Caco-2 (cell line): ENCODE data around the gene PTPRO. TPM values are rescaled to one million over a fixed set of nuclear protein-coding genes. Genes with fewer than 3 reads are reported as not detected.

Experiments used
- BruUV-seq: library from RNA; stranded (reverse); fragments of 400-500 nt; replicated peaks from 2 replicates; lab custom pipeline; 2021; lab: Mats Ljungman, UMichigan
- CTCF ChIA-PET: fragments of 300-600 bp; sonication (Branson Sonifier 250); formaldehyde crosslinking; loops from one replicate; lab custom pipeline; 2022; ENCODE audit warnings: antibody characterized with exemption; lab: Charles Lee
- POLR2A ChIA-PET: fragments of 300-600 bp; sonication (Branson Sonifier 250); formaldehyde crosslinking; loops from one replicate; lab custom pipeline; 2022; ENCODE audit warnings: antibody characterized with exemption; lab: Charles Lee
- DNase-seq, 2 experiments: peaks; one replicate each; pipeline versions ENCODE4 v3.0.0 to v3.0.0-alpha.2; 2020 to 2022
- H3K27me3 ChIP-seq: replicated peaks from 2 replicates; pipeline ENCODE4 v1.6.0; 2011; ENCODE audit warnings: low read length; ENCODE audit not compliant: control insufficient read depth, insufficient read depth
- H3K36me3 ChIP-seq: 2 replicates; pipeline ENCODE4 v1.5.1; 2011; ENCODE audit warnings: low read length; ENCODE audit not compliant: control insufficient read depth, insufficient read depth
- H3K4me1 ChIP-seq: fragments of 250-450 bp; sonication (Bioruptor Pico); 2 replicates; pipeline ENCODE4 v1.5.1; 2020; ENCODE audit warnings: mild to moderate bottlenecking
- H3K4me3 ChIP-seq: 2 replicates; pipeline ENCODE4 v1.5.1; 2011; ENCODE audit warnings: low read depth, mild to moderate bottlenecking, control low read depth, low read length
- H3K9me3 ChIP-seq: fragments of 250-450 bp; sonication (Bioruptor Pico); 2 replicates; pipeline ENCODE4 v1.5.1; 2020; ENCODE audit warnings: mild to moderate bottlenecking, moderate library complexity
- H3K27ac Mint-ChIP-seq: one replicate; pipeline ENCODE4 v1.8.0; 2022; ENCODE audit warnings: mixed read lengths; ENCODE audit not compliant: unreplicated experiment
- H3K27me3 Mint-ChIP-seq: one replicate; pipeline ENCODE4 v1.8.0; 2022; ENCODE audit warnings: mixed read lengths; ENCODE audit not compliant: insufficient read depth, unreplicated experiment
- H3K36me3 Mint-ChIP-seq: one replicate; pipeline ENCODE4 v1.8.0; 2022; ENCODE audit warnings: mild to moderate bottlenecking, mixed read lengths; ENCODE audit not compliant: insufficient read depth, unreplicated experiment
- H3K4me1 Mint-ChIP-seq: one replicate; pipeline ENCODE4 v1.8.0; 2022; ENCODE audit warnings: low read depth, mixed read lengths; ENCODE audit not compliant: unreplicated experiment
- H3K4me3 Mint-ChIP-seq: one replicate; pipeline ENCODE4 v1.8.0; 2022; ENCODE audit warnings: mild to moderate bottlenecking, moderate library complexity, mixed read lengths; ENCODE audit not compliant: unreplicated experiment
- H3K9me3 Mint-ChIP-seq: one replicate; pipeline ENCODE4 v1.8.0; 2022; ENCODE audit warnings: mixed read lengths; ENCODE audit not compliant: unreplicated experiment
- intact Hi-C: fragments of 100-400 bp; cut with micrococcal nuclease; formaldehyde crosslinking; loops from one replicate; pipeline ENCODE4 v1.10.0; 2022; ENCODE audit not compliant: unreplicated experiment
- total RNA-seq: library from RNA; stranded (reverse); gene quantifications from 2 replicates; pipeline ENCODE4 v1.2.3, GENCODE V29; 2022
- TF ChIP-seq, protein P1 (sequence below), 2 experiments: fragments of 200-600 bp in 1 of 2; IDR thresholded peaks; 1 replicate in 1 of 2; 2 replicates in 1 of 2; pipeline versions ENCODE4 v1.5.1 to v1.8.0; 2011 to 2022; ENCODE audit warnings: antibody characterized with exemption in 1 of 2, control low read depth in 1 of 2, inconsistent platforms in 1 of 2, low read depth in 1 of 2, low read length in 1 of 2, mild to moderate bottlenecking in 1 of 2, moderate library complexity in 1 of 2; ENCODE audit not compliant: insufficient read depth in 1 of 2, severe bottlenecking in 1 of 2, unreplicated experiment in 1 of 2

Gene PTPRO
- total RNA-seq, 1 experiment from 2014 or later, result not detected

DNA sequence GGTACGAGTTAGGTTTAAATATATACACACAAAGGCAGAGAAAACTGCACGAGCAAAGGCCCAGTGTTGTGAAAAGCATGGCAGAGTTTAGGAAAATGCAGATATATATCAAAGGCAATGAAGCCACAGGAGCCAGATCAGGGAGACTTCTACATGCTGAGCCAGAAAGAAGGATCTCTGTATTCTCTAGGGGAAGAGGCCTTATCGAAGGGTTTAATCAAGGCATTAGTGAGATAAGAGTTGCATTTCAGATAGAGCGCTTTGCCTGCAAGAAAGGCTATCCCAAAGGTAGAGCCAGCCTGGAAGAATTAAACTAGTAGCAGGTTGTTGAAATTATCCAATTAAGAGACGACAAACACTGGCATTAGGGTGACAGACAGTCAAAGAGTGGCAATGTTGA is 7.6 kb downstream of the PTPRO start:
- H3K27me3 Mint-ChIP-seq, result peaks cover 19% of the 10 kb centered on the region
- POLR2A ChIA-PET, result no interaction called here
- no peaks in the 10 kb centered on the region for H3K4me1 Mint-ChIP-seq
- intact Hi-C loops, result no loop called here
- Histone ChIP-seq H3K9me3 (no peaks in the 10 kb centered on the region), H3K4me3 (no peak overlapping the region), H3K36me3 (no peaks in the 10 kb centered on the region), H3K4me1 (no peaks in the 10 kb centered on the region), H3K27me3 (no peaks in the 10 kb centered on the region)
- BruUV-seq, result no TSS peak
- no peak overlapping the region for H3K4me3 Mint-ChIP-seq
- no peaks in the 10 kb centered on the region for H3K36me3 Mint-ChIP-seq
- no peak for DNase-seq
- no peaks in the 10 kb centered on the region for H3K9me3 Mint-ChIP-seq
- TF ChIP-seq, protein P1, sequence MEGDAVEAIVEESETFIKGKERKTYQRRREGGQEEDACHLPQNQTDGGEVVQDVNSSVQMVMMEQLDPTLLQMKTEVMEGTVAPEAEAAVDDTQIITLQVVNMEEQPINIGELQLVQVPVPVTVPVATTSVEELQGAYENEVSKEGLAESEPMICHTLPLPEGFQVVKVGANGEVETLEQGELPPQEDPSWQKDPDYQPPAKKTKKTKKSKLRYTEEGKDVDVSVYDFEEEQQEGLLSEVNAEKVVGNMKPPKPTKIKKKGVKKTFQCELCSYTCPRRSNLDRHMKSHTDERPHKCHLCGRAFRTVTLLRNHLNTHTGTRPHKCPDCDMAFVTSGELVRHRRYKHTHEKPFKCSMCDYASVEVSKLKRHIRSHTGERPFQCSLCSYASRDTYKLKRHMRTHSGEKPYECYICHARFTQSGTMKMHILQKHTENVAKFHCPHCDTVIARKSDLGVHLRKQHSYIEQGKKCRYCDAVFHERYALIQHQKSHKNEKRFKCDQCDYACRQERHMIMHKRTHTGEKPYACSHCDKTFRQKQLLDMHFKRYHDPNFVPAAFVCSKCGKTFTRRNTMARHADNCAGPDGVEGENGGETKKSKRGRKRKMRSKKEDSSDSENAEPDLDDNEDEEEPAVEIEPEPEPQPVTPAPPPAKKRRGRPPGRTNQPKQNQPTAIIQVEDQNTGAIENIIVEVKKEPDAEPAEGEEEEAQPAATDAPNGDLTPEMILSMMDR (IDR thresholded peaks at IDR 0.05; ENCODE audit: insufficient read depth in 1 of 2, low read depth in 1 of 2, low read length in 1 of 2, severe bottlenecking in 1 of 2, unreplicated experiment in 1 of 2), result no peak
- CTCF ChIA-PET, result no interaction called here
- H3K27ac Mint-ChIP-seq, result no peak overlapping the region

DNA sequence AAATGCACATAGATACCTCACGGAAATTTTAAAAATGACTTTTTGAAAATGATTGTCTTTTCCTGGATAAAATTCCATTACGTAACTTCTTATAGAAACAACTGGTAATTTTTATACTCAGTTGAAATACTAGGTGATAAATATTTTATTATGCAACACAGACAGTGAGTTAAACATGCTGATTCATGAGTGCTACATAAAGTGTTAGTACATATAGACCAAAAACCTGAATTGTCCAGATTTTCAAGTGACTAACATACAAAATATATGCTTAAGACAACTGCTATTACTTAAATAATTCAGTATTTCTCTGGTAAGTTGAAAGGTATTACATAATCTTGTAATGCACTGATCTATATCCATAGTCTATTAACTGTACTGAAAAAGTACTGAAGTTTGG is 11.9 kb downstream of the PTPRO start:
- no peak overlapping the region for H3K27ac Mint-ChIP-seq
- peaks cover 11% of the 10 kb centered on the region for H3K27me3 Mint-ChIP-seq
- no peaks in the 10 kb centered on the region for H3K36me3 ChIP-seq
- TF ChIP-seq, protein P1 (IDR thresholded peaks at IDR 0.05; ENCODE audit: insufficient read depth in 1 of 2, low read depth in 1 of 2, low read length in 1 of 2, severe bottlenecking in 1 of 2, unreplicated experiment in 1 of 2), result no peak
- H3K4me1 ChIP-seq, result no peaks in the 10 kb centered on the region
- H3K4me1 Mint-ChIP-seq, result no peaks in the 10 kb centered on the region
- no peak overlapping the region for H3K4me3 Mint-ChIP-seq
- intact Hi-C loops, result no loop called here
- DNase-seq, result no peak
- no peaks in the 10 kb centered on the region for H3K9me3 Mint-ChIP-seq
- no peaks in the 10 kb centered on the region for H3K9me3 ChIP-seq
- CTCF ChIA-PET, result no interaction called here
- no peaks in the 10 kb centered on the region for H3K27me3 ChIP-seq
- BruUV-seq, result no TSS peak
- H3K4me3 ChIP-seq, result no peak overlapping the region
- H3K36me3 Mint-ChIP-seq, result no peaks in the 10 kb centered on the region
- POLR2A ChIA-PET, result no interaction called here

DNA sequence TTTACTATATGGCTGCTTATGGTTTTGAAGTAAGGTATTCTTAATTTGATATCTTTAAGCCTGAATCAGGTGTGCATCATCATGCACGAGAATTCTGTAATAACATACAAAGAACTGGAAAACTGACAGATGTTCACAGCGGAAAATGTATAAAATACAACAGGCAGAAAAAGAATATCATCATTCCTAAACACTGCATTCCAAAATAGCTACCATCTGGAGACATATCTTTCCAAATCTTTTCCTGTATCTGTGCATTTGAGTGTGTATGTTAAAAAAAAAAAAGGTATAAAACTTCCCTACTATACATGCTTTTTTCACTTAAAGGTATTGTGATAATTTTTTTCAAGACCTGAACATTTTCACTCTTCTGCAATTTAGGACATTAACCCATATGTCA is 13.7 kb downstream of the PTPRO start:
- Mint-ChIP-seq H3K36me3 (no peaks in the 10 kb centered on the region), H3K9me3 (no peaks in the 10 kb centered on the region), H3K27me3 (peaks cover 8% of the 10 kb centered on the region), H3K4me3 (no peak overlapping the region), H3K27ac (no peak overlapping the region), H3K4me1 (no peaks in the 10 kb centered on the region)
- intact Hi-C loops, result no loop called here
- no TSS peak for BruUV-seq
- POLR2A ChIA-PET, result no interaction called here
- no peaks in the 10 kb centered on the region for H3K4me1 ChIP-seq
- no peaks in the 10 kb centered on the region for H3K27me3 ChIP-seq
- no peak for DNase-seq
- TF ChIP-seq, protein P1 (IDR thresholded peaks at IDR 0.05; ENCODE audit: insufficient read depth in 1 of 2, low read depth in 1 of 2, low read length in 1 of 2, severe bottlenecking in 1 of 2, unreplicated experiment in 1 of 2), result no peak
- H3K9me3 ChIP-seq, result no peaks in the 10 kb centered on the region
- CTCF ChIA-PET, result no interaction called here
- H3K36me3 ChIP-seq, result no peaks in the 10 kb centered on the region
- H3K4me3 ChIP-seq, result no peak overlapping the region
